NOMO-1 (cell line): Measurements from ENCODE around the gene GTF2H2C.
"Not testable (repeated sequence)": the region's sequence is repeated elsewhere in the genome, so short reads cannot be mapped to it uniquely, and the experiment has no call there.

ENCODE experiments used
- DNase-seq, 2 experiments: peaks; one replicate each; lab custom pipeline; 2025; ENCODE audit not compliant: unreplicated experiment in 2 of 2; lab: John Stamatoyannopoulos, UW

Gene GTF2H2C

DNA sequence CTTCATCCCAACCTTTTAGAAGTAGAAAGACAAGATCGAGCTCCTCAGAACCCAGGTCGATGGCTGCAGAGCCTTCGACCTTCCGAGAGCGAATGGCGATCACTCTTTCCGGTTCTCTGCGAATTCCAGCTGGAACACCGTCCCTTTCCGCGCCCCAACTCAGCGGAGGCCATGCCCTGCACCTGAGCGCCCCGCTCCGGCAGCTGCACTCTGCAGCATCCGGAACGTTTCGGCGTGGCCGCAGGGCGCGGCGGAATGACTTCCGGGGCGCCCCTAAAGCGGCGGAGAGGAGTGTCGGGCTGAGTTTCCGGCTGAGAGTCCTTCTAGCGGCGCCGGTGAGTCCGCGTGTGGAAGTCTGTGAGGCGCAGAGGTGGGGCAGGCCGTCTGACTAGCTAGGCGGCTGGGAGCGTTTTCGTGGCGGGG lies at the start of gene GTF2H2C:
TSS of gene GTF2H2C (plus strand) at position 284 of the 423 bp plus-strand sequence. CDS start 4,942 bp downstream, outside the sequence.
- not testable (repeated sequence) for DNase-seq

DNA sequence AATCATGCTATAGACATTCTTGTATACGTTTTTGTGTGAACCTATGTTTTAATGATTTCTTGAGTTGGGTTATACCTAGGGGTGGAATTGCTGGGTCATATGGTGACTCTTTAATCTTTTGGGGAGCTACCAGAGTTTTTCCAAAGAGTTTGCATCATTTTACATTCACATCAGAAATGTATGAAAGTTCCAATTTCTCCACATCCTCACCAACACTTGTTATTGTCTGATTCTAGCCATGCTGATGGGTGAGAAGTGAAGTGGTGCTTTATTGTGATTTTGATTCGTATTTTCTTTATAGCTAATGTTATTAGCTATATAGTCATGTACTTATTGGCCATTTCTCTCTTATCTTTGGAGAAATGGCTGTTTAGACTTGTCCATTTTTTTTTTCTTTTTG lies 49.3 kb upstream of the GTF2H2C start:
- no peak for DNase-seq

DNA sequence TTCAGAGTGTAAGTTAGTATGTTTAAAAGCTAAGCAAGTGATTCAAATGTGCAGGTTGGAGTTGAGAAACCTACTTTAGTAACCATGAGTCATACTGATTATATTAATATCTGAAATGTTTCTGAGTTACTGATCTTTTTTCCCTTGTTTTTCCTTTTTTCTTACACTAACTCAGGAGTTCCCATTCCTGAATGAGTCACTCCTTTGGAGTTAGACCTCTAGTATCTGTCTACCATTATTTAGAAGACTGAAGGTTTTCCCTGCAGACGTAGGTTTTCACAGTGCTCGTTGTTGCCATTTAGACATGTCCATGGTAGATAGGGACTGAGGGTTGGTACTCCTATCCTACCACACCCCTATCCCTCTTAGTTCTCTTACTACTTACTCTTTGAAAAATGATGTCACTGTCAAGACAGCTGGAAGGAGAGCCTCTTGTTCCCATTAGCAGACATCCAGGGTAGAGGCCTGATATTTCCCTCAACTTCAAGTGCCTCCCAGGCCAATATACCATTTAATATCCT lies 47.2 kb upstream of the GTF2H2C start:
- DNase-seq: no peak

DNA sequence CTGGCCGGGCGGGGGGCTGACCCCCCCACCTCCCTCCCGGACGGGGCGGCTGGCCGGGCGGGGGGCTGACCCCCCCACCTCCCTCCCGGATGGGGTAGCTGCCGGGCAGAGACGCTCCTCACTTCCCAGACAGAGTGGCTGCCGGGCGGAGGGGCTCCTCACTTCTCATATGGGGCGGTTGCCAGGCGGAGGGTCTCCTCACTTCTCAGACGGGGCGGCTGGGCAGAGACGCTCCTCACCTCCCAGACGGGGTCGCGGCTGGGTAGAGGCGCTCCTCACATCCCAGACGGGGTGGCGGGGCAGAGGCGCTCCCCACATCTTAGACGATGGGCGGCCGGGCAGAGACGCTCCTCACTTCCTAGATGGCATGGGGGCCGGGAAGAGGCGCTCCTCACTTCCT lies 44.4 kb upstream of the GTF2H2C start:
- not testable (repeated sequence) for DNase-seq

DNA sequence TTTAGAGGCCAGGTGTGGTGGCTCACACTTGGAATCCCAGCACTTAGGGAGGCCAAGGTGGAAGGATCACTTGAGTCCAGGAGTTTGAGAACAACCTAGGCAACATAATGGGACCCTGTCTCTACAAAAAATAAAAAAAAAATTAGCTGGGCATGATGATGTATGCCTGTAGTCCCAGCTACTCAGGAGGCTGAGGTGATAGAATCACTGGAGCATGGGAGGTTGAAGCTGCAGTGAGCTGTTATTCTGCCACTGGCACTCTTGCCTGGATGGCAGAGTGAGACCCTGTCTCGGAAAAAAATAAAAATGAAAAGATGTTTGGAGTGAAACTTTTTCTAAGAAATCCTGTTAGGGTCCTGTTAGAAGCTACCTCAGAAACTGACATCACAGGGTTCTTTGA lies 43.2 kb upstream of the GTF2H2C start:
- no peak for DNase-seq

DNA sequence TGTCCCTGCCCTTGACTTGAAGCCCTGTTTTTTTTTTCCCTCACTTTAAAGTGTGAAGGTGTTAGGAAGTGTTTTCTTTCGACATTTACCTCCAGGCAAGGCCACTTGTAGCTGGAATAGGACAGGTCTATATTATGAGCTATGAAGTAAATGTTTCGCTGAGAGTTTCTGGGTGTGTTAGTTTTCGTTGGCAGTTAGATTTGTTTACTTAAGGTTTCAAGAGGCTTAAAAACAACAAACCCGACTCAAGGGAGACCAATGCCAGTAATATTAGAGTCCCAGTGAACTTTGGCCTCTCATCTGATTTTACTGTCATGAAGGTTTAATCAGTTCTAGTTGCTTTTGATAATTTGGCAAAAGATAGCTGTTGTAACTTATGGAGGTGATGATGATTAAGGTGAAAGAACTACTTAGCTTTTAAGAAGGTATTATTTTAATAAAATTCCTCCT lies 42.2 kb upstream of the GTF2H2C start:
- DNase-seq: no peak

DNA sequence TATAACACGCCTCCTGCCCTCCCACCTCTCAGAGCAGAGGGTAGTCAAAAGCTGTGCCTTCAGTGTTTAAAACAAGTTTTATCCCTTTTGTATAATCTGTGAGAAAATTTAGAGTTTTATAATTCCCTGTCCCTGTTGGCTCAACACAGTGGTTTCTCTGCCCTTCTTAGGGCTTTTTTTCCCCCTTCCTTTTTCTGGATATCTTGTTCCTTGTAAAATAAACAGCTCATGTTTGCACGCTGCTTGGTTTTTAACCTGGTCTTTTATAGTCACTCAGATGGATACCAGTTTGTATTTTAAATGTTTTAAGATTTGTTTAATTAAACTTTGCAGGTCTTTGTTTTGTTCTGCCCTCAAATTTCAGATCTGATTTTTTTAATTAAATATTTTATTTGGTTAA lies 40.7 kb upstream of the GTF2H2C start:
- DNase-seq: no peak

DNA sequence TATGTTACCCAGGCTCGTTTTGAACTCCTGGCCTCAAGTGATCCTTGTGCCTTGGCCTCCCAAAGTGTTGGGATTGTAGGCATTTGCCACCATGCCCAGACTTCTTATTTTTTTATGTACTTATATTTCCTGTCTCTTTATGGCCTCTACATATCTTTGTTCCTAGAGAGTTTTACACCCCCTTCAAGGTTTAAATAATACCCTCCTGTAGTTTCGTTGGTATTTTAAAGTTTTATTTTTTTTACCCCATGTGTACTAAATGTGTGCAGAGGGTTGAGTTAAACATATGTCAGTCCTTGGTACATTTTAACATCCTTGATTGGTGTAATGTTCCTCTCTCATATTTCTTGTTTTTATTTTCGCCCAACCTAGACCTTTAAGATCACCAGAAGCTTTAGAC lies 38.0 kb upstream of the GTF2H2C start:
- no peak for DNase-seq

DNA sequence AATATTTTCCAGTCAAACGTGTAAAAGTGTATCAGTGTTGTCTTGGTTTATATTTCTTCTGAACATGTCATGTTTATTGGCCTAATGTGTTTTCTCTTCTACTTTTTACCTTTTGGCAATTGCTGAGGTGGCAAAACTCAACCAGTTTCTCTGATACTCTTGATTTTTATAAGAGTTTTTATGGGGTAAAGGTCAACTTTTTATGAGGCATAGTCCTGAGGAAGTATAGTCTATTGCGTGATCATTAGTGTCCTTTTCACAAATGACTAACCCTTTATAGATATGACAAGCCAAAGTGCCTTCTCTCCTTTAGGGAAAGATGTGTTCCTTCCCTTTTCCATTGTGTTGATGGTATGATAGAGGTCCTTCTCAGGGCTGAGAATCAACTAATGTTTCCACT lies 34.5 kb upstream of the GTF2H2C start:
- DNase-seq: peak in 1 of 2 experiments; percentile 6

DNA sequence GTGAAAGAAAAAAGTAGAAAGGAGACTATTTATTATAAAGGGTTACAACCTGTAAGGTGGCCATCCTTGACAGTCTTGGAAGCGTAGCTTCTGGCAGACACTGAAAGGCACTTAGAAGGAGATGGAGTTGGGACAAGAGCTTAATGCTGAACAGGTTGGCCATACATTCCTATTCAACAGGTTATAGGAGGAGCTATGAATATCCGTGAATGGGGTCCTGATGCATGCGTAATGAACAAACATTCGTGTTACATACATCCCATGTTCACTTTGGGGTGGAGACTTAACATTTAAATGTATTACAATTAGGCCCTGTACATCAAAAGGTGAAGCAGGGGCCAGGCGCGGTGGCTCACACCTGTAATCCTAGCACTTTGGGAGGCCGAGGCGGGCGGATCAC lies 33.3 kb upstream of the GTF2H2C start:
- no peak for DNase-seq

DNA sequence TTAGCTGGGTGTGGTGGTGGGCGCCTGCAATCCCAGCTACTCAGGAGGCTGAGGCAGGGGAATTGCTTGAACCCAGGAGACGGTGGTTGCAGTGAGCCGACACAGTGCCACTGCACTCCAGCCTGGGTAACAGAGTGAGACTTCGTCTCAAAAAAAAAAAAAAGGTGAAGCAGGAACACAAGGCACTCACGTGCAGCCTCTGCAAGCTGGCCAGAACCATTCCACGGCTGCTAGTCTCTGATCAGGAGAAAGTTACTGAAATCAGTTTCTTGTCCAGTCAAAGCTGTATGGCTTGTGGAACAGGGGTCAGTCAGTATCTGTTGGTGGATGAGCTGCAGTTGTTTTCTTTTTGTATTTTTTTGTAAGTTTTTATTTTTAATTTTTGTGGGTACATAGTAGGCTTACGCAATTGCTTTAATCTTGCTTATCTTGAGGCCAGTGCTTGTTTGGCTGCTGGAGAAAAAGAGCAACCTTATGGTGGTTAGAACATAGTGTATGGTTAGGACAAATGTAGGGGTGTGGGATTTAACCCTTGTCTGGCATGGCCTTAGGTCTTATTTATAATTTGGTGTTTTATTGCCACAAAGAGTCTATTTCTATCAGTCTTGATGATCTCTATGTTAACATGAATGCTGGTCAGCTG lies 32.7 kb upstream of the GTF2H2C start:
- DNase-seq: no peak

DNA sequence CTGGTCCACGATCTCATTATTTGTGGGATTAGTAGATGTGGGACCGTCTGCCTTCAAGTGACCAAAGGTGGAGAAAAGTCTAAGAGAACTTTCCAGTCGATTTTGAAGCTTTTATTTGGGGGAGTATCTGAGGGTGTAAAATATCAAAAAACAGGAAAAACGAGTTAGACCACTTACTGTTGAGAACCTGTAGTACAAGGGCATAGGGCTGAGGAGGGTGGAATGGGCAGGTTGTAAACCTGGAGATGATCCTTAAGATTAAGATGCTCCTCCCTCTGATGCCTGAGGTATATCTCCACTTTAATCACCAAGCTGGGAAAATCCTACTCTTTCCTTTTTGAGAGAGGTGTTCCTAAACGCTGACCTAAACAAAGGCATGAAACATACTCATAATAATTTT lies 32.0 kb upstream of the GTF2H2C start:
- DNase-seq: no peak

DNA sequence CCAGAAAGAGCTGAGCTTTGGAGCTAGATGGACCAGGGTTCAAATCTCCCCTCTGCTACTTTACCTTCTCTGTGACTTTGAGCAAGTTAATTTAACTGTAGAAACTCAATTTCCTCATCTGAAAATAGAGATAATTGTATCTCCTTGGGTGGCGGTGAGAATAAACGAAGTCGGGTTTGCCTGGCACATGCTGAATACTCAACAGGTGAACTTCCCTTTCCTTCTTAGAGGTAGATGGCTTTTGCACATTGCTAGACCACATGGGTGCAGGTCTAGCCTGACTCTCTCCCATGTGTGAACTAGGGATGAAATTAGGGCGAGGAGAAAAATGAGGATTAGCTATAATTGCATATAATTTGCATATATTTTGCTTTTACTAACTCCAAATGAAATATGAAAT lies 31.4 kb upstream of the GTF2H2C start:
- no peak for DNase-seq

DNA sequence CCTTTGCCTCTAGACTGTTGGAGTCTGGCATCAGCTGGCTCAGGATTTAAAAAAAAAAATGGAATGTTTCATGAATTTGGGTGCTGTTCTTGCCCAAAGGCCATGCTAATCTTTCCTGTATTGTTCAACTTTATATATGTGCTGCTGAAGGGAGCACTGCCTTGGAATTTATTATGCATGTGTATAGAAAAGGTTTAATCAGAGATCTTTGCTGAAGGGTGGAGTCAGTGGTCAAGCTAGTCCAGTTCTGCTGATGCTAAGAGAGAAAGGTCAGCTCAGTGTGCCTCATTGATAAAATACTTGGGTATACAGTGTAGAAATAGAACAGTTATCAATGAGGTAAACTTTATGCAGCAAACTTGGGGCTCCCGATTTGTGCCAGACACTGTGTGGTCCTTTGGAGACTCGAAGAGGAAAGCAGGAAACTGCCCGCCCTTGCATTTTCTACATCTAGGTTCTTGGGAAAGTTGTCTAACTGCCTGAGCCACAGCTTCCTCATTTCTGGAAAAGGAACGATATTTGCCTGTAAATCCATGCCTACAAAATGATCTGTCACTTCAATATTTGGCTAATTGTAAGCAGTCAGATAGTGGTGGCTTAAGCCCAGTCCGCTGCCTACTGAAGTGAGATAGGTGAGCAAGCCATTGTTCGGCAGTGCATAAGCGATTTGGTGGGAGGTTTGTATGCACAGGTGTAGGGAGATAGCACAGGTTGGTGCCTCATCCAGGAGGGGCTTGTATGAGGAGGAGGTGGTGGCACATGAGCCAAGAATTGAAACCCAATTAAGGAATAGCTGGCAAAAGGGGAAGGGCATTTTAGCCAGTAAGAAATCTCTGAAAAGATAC lies 29.2 kb upstream of the GTF2H2C start:
- DNase-seq: no peak

DNA sequence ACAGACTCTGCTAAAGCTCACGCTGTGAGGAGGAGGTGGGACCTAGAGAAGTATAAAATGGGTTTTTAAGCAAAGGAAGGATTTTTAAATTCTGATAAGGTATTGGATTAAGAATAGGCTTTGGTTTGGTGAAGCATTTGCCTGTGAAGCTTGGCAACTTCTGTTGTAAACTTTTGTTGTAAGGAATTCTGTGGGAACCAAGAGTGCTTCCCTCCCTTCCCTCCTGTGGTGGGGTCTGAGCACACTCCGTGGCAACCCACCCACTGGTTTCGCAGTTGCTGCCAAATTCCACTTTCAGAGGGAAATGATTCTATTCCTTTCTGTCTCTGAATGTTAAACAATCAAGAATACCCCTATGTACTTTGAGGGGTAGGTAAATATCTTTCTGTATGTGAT lies 28.6 kb upstream of the GTF2H2C start:
- DNase-seq: no peak

DNA sequence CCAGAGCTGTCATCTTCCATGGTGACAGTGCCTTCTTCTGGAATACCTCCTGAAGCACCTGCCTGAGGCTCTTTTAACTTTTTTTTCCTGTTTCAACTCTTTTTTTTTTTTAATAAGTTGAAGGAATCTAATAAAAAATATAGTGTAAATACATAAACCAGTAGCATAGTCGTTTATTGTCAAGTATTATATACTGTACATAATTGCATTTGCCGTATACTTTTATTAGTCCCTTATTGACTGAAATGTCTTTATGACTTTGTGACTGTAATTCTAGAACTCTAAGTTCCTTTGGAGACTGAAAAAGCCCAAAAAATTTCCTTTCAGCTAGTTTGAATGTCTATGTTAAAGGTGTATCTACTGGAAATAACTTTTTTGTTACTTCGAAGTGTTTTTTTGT lies 22.1 kb upstream of the GTF2H2C start:
- not testable (repeated sequence) for DNase-seq

DNA sequence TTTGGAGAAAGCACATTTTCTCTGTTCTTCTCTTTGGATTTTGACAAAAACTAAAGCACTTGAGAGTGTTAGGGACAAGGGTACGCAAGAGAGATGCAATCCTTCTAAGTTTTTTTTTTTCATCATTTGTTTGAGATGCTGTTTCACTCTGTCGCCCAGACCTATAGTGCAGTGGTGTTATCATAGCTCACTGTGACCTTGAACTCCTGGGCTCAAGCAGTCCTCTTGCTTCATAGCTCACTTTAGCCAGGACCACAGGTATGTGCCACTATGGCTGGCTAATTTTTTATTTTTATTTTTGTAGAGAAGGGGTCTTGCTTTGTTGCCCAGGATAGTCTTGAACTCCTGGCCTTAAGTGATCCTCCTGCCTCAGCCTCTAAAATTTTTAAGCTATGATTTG lies 21.3 kb upstream of the GTF2H2C start:
- DNase-seq: not testable (repeated sequence)

DNA sequence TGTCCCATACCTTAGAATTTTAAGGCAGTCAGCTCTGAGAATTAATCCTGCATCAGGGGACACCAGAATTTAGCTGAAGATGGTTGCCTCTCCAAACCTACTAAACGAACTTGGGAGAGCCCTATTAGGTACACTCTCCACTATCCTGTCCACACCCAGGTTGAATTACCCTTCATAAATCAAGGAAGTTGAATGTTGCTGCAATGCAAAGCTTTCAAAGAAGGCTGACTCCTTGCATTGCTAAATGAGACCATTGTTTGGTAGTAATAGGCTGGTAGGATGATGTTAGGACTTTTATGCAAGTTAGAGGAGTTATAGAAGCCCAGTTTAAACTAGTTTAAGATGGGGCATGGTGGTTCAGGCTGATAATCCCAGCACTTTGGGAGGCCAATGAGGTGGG lies 18.6 kb upstream of the GTF2H2C start:
- not testable (repeated sequence) for DNase-seq

DNA sequence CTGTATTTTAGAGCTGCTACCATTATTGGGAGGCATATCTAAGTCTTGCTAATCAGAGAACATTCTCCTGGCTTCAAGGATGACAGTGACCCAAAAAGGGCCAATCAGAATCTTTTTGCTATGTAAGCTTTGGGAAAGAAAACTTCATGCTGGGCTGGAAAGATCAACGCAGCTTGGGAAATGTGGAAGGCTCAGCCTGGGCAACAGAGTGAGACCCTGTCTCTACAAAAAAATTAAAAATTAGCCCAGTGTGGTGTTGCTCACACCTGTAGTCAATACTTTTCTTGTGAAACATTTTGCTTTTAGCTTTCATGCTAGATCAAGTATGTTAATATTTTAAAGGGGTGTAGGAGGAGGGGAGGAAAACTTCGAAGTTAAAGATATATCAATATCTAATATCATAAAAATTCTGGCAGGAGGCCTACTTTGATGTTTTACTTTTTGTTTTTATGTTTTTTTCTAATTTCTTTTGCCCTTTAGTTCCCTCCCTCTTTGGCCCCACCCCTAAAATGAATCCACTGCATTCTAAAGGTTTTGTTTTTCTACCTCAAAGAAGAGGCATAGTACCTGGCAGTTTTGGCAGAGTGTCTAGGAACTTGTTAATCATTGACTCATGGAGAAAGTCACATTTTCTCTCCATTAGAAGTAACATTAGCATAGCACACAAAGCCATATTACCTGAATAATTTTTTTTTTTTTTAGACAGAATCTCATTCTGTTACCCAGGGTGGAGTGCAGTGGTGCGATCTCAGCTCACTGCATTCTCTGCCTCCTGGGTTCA lies 17.0 kb upstream of the GTF2H2C start:
- DNase-seq: not testable (repeated sequence)

DNA sequence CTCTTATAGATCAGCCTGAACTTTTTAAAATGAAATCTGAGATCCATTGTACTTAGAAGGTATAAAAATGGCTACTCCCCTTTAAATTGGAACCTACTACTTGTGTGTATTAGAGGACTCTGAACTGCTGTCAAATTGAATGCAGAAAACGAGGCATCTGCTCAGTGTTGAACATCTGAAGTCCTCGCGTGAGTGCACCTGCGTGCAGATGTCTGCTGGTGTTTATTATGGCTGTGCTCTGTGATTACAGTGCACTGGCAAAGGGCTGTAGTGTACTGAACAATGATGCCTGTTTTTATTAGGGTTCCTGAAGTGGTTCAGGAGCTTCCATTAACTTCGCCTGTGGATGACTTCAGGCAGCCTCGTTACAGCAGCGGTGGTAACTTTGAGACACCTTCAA lies 15.4 kb upstream of the GTF2H2C start:
- DNase-seq: not testable (repeated sequence)
